ENCODE data around the gene ODAPH. TPM values are rescaled to one million over a fixed set of nuclear protein-coding genes. Genes with fewer than 3 reads are reported as not detected.
"Not testable (repeated sequence)": the region's sequence is repeated elsewhere in the genome, so short reads cannot be mapped to it uniquely, and the experiment has no call there.

ODAPH gene
- total RNA-seq: not detected in 2 replicates
- long read RNA-seq: 0 reads

GRCh38 chr4:75555294-75556164, at the start of gene ODAPH:
TSS of gene ODAPH (plus strand) at chr4:75556066. CDS start at chr4:75556083, 17 bp downstream.
- no peaks in the 10 kb centered on the region for H3K9me3 Mint-ChIP-seq
- H3K27ac Mint-ChIP-seq (ENCODE audit: unreplicated experiment): no peak within 1 kb of the TSS
- H3K4me1 Mint-ChIP-seq: no peaks in the 10 kb centered on the region
- DNase-seq (ENCODE audit: low read depth, low spot score): no peak
- peaks cover 5% of the 10 kb centered on the region for H3K27me3 Mint-ChIP-seq (ENCODE audit: low read depth)
- H3K36me3 Mint-ChIP-seq (ENCODE audit: low read depth): no peaks in the 10 kb centered on the region
- TF ChIP-seq CTCF (conservative IDR thresholded peaks at IDR 0.05): peak; percentile 39
- no peak within 1 kb of the TSS for H3K4me3 Mint-ChIP-seq

- DNase-seq (ENCODE audit: low read depth, low spot score); H3K27ac Mint-ChIP-seq (ENCODE audit: unreplicated experiment); H3K9me3 Mint-ChIP-seq; H3K4me3 Mint-ChIP-seq; H3K27me3 Mint-ChIP-seq (ENCODE audit: low read depth): not testable (repeated sequence)
- H3K36me3 Mint-ChIP-seq (ENCODE audit: low read depth): peaks cover 21% of the 10 kb centered on the region
- peaks cover 18% of the 10 kb centered on the region for H3K4me1 Mint-ChIP-seq
These were observed 46.3 kb upstream of the ODAPH start for GRCh38 chr4:75509592-75509991.

- H3K9me3 Mint-ChIP-seq: peaks cover 4% of the 10 kb centered on the region
- H3K36me3 Mint-ChIP-seq (ENCODE audit: low read depth): peaks cover 19% of the 10 kb centered on the region
- no peak overlapping the region for H3K4me3 Mint-ChIP-seq
- no peaks in the 10 kb centered on the region for H3K27me3 Mint-ChIP-seq (ENCODE audit: low read depth)
- H3K27ac Mint-ChIP-seq (ENCODE audit: unreplicated experiment): no peak overlapping the region
- no peak for DNase-seq (ENCODE audit: low read depth, low spot score)
- TF ChIP-seq CTCF (conservative IDR thresholded peaks at IDR 0.05): no peak
- peaks cover 27% of the 10 kb centered on the region for H3K4me1 Mint-ChIP-seq
These were observed 44.0 kb upstream of the ODAPH start for GRCh38 chr4:75511841-75512240.

GRCh38 chr4:75512386-75513211, 43.3 kb upstream of the ODAPH start:
- H3K36me3 Mint-ChIP-seq (ENCODE audit: low read depth): peaks cover 22% of the 10 kb centered on the region
- DNase-seq (ENCODE audit: low read depth, low spot score): no peak
- no peaks in the 10 kb centered on the region for H3K27me3 Mint-ChIP-seq (ENCODE audit: low read depth)
- no peak for TF ChIP-seq CTCF (conservative IDR thresholded peaks at IDR 0.05)
- H3K9me3 Mint-ChIP-seq: peaks cover 4% of the 10 kb centered on the region
- H3K27ac Mint-ChIP-seq (ENCODE audit: unreplicated experiment): no peak overlapping the region
- H3K4me3 Mint-ChIP-seq: no peak overlapping the region
- peaks cover 30% of the 10 kb centered on the region for H3K4me1 Mint-ChIP-seq

GRCh38 chr4:75513526-75514130, 42.2 kb upstream of the ODAPH start:
- Mint-ChIP-seq H3K27me3 (ENCODE audit: low read depth) (no peaks in the 10 kb centered on the region), H3K27ac (ENCODE audit: unreplicated experiment) (peak overlapping the region; percentile 36), H3K9me3 (peaks cover 4% of the 10 kb centered on the region), H3K4me1 (peaks cover 31% of the 10 kb centered on the region), H3K36me3 (ENCODE audit: low read depth) (peaks cover 20% of the 10 kb centered on the region), H3K4me3 (no peak overlapping the region)
- no peak for TF ChIP-seq CTCF (conservative IDR thresholded peaks at IDR 0.05)
- peak; percentile 3 for DNase-seq (ENCODE audit: low read depth, low spot score)
